Cerebellar nuclear complex (tissue), 1 donor: Measurements from ENCODE around the gene CHRNA4.

Experiments
- DNase-seq, 2 experiments: peaks; one replicate each; lab custom pipeline; 2025; lab: John Stamatoyannopoulos, UW

CHRNA4 gene

GRCh38 chr20:63320041-63320511 lies 41.1 kb downstream of the CHRNA4 start:
- DNase-seq: no peak

- DNase-seq: no peak
Observed at GRCh38 chr20:63319164-63320040, 41.7 kb downstream of the CHRNA4 start.

GRCh38 chr20:63318391-63319163 lies 42.6 kb downstream of the CHRNA4 start:
- no peak for DNase-seq

GRCh38 chr20:63317601-63318291 lies 43.4 kb downstream of the CHRNA4 start:
- no peak for DNase-seq

GRCh38 chr20:63317061-63317460 lies 44.1 kb downstream of the CHRNA4 start:
- DNase-seq: no peak

- DNase-seq: no peak
Observed at GRCh38 chr20:63316502-63316921, 44.6 kb downstream of the CHRNA4 start.

GRCh38 chr20:63315731-63316491 lies 45.2 kb downstream of the CHRNA4 start:
- no peak for DNase-seq

GRCh38 chr20:63315240-63315689 lies 45.9 kb downstream of the CHRNA4 start:
- DNase-seq: no peak

- no peak for DNase-seq
Observed at GRCh38 chr20:63314566-63315239, 46.4 kb downstream of the CHRNA4 start.

- DNase-seq: no peak
Observed at GRCh38 chr20:63314015-63314471, 47.1 kb downstream of the CHRNA4 start.

- no peak for DNase-seq
Observed at GRCh38 chr20:63313349-63314014, 47.7 kb downstream of the CHRNA4 start.

- DNase-seq: no peak
Observed at GRCh38 chr20:63312690-63313348, 48.3 kb downstream of the CHRNA4 start.

- DNase-seq: no peak
Observed at GRCh38 chr20:63312273-63312672, 48.9 kb downstream of the CHRNA4 start.

- DNase-seq: no peak
Observed at GRCh38 chr20:63311833-63312243, 49.3 kb downstream of the CHRNA4 start.

- DNase-seq: no peak
Observed at GRCh38 chr20:63311186-63311832, 49.8 kb downstream of the CHRNA4 start.

GRCh38 chr20:63310265-63310991 lies 50.7 kb downstream of the CHRNA4 start:
- no peak for DNase-seq

- DNase-seq: peak in 1 of 2 experiments; percentile 8
Observed at GRCh38 chr20:63309261-63310071, 51.7 kb downstream of the CHRNA4 start.
